GM10248 (cell line): Measurements from ENCODE around the gene LSM7.

Source experiments
- CTCF ChIA-PET: fragments of 300-600 bp; sonication (Branson Sonifier 250); formaldehyde crosslinking; extraction: SDS; loops from one replicate; lab custom pipeline; 2021; ENCODE audit warnings: antibody characterized with exemption; lab: Yijun Ruan, JAX
- POLR2A ChIA-PET: fragments of 350-650 bp; sonication (Branson Sonifier 250); formaldehyde crosslinking; extraction: SDS; loops from one replicate; lab custom pipeline; 2020; ENCODE audit warnings: antibody characterized with exemption; lab: Yijun Ruan, JAX
- DNase-seq: peaks from one replicate; pipeline ENCODE4 v3.0.0; 2012; ENCODE audit errors: extremely low spot score
- TF ChIP-seq, protein P1 (sequence below): IDR thresholded peaks from 2 replicates; pipeline ENCODE4 v1.5.1; 2012; ENCODE audit warnings: mild to moderate bottlenecking, low read depth; ENCODE audit errors: extremely low read depth, missing control alignments, control extremely low read depth

The LSM7 gene

DNA sequence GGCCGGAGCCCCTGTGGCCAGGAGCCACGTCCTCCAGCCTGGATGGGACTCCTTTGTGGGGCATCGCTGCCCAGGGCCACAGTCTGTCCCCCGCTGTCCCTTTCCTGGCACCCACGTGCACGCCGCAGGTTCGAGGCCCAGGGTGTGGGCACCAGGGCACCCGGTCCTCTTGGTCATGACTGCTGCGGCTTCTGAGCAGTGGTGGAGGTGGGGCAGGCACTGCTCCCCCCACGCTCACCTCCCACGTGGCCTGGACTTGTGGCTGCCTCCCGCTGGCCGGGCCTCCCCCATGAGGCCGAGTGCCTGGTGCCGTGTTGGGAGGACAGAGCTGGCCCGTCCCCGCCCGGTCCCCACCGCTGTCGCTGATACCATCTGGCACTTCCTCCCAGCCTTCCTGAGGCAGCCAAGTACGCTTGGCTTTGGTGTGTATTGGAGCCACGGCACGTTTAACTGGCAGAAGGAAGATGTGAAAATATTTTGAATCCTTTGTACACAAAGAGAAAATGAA lies 12.9 kb upstream of the LSM7 start:
- POLR2A ChIA-PET: no interaction called here
- CTCF ChIA-PET: no interaction called here
- DNase-seq: no peak
- TF ChIP-seq, protein P1, sequence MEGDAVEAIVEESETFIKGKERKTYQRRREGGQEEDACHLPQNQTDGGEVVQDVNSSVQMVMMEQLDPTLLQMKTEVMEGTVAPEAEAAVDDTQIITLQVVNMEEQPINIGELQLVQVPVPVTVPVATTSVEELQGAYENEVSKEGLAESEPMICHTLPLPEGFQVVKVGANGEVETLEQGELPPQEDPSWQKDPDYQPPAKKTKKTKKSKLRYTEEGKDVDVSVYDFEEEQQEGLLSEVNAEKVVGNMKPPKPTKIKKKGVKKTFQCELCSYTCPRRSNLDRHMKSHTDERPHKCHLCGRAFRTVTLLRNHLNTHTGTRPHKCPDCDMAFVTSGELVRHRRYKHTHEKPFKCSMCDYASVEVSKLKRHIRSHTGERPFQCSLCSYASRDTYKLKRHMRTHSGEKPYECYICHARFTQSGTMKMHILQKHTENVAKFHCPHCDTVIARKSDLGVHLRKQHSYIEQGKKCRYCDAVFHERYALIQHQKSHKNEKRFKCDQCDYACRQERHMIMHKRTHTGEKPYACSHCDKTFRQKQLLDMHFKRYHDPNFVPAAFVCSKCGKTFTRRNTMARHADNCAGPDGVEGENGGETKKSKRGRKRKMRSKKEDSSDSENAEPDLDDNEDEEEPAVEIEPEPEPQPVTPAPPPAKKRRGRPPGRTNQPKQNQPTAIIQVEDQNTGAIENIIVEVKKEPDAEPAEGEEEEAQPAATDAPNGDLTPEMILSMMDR: no peak

- TF ChIP-seq, protein P1: no peak
- ChIA-PET CTCF (no interaction called here), POLR2A (no interaction called here)
- no peak for DNase-seq
These were observed 12.3 kb upstream of the LSM7 start for GRCh38 chr19:2340496-2341243.

- POLR2A ChIA-PET: no interaction called here
These were observed 11.4 kb upstream of the LSM7 start for GRCh38 chr19:2339644-2340310.

GRCh38 chr19:2338751-2339643 lies 10.6 kb upstream of the LSM7 start:
- POLR2A ChIA-PET: no interaction called here
- CTCF ChIA-PET: no interaction called here
- TF ChIP-seq, protein P1: no peak
- DNase-seq: no peak

More at GRCh38 chr19:2339644-2340310, 11.4 kb upstream of the LSM7 start:
- TF ChIP-seq, protein P1: no peak
- CTCF ChIA-PET: no interaction called here
- DNase-seq: no peak

DNA sequence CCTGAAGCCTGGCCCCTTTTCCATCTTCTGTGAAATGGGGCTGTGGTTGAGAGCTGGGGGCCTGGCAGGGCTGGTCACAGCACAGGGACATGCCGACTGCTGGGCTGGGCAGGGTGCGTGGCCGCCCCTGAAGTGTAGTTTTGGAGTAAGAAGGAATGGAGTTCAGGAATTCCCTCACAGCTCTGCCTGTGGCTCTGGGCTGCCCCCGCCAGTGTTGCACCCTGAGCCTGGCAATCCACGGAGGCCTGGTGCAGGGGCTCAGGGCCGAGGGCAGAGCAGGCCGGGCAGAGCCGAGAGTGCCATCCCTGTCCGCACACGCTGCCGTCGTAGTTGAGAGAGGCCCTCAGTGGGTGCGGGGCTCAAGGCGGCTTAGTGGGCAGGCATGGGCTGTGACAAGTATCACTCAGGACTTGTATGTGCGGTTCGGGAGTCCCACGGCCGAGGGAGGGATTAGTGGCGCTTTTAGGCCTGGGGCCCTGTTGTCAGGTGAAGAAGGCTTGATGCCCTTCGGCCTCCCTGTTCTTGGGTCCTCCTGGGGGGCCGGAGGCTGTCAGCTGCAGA lies 9.7 kb upstream of the LSM7 start:
- ChIA-PET CTCF (no interaction called here), POLR2A (no interaction called here)
- DNase-seq: no peak
- TF ChIP-seq, protein P1: no peak

DNA sequence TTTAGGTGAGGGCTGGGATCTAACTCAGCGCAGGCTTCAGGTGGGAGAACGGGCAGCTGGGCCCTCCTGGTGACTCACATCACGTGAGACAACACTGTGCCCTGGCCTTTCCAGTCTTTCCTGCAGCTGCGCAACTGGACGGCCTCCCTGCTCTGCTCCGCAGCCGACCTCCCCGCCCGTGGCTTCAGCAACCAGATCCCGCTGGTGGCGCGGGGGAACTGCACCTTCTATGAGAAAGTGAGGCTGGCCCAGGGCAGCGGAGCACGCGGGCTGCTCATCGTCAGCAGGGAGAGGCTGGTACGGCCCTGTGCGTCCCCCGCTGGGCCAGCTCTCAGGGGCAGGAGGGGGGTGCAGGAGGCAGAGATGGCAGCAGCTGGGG lies 8.9 kb upstream of the LSM7 start:
- TF ChIP-seq, protein P1: no peak
- ChIA-PET POLR2A (no interaction called here), CTCF (interaction anchor here (1.1 kb wide), 1 partner anchor 109 kb away, joined by 3 read pairs; no protein-coding TSS in a partner anchor)
- no peak for DNase-seq
